Hematopoietic multipotent progenitor cell treated with erythropoietin and hydrocortisone succinate and interleukin-3 and kit ligand, for 4 days (in vitro differentiated cells): Measurements from ENCODE around the gene THPO.

Experiments used
- DNase-seq: peaks from one replicate; pipeline ENCODE4 v3.0.0-alpha.2; 2015

The THPO gene

DNA sequence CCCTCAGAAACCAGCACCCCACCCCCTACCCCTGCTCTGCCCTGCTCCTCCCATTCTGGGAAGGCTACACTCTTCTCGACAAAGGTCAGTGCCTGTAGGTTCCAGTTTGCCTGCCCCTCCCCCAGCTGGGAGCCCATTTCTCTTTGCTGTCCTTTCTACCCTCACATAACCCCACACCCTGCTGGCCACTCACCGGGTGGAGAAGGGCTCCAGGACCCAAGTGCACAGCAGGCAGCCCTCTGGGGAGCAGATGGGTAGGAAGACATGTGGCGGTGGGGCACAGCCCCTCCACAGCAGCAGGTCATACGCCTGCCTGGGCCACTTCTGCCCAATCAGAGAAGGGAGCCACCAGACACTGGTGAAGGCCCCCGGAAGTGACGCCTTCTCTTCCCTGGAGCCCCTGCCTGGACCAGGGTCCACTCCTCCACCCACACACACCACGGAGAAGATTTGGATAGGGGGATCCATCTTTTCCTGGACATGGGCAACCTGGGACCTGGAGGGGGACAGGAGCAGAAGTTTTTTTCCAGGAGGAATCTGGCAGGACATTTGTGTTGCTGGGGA is at the start of gene THPO:
Gene THPO, minus strand, starts transcription at position 326 of the 564 bp plus-strand sequence. CDS start 1,948 bp downstream, outside the sequence.
- DNase-seq, result no peak

DNA sequence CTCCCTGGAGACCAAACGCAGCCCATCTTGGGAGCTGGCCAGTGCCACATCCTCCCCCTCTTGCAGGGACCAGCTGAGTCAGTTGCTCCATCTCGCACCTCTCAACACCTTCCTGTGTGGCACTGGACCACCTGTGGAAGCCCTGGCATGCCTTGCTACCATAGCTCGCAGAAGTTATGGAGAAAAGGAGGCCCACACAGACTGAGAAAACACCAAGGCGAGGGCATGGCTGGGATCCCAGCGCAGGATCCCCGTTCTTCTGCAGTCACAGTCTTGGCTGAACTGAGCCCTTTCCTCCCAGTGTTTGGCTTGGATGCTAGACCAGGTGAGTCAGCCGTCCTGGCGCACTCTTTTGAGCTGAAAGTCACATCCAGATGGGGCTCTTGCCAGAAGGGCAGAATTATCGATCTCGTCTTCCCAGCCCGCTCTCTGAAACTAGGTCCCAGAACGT is 48.7 kb upstream of the THPO start:
- DNase-seq, result no peak

DNA sequence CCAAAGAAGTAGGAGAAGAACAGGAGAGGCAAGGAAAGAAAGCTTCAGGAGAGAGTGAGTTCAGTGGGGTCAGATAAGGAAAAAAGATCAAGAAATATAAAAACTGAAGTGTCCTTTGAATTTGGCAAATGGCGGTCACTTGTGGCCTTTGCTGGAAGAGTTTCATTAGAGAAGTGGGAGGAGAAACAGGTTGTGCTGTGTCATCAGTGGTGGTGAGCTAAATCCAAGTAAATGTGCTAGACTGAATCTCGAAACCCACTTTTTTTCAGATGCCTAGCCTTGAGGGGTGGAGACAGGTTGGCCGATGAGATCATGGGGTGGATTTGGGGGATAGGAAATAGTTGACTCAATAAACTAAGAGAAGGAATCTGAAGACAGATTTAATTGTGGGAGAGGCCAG is 45.6 kb upstream of the THPO start:
- DNase-seq, result no peak

DNA sequence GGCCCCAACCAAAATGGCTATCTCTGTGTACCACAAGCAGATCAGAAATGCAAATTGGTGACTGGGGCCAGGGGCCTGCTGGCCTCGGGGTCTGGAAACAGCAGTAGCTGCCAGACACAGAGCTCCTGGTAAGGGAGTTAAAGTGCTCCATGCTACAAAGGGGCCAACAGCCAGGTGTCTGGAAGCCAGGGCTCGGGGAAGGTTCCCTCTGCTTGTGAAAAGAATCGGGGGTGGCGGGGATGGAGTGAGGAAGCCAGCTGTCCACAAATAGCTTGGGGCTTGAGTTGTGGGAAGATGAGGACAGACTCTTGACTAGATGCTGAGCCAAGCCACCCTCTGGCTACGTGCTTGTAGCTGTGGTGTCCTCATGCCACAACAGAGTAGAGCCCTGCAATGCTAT is 41.2 kb upstream of the THPO start:
- DNase-seq, result no peak

DNA sequence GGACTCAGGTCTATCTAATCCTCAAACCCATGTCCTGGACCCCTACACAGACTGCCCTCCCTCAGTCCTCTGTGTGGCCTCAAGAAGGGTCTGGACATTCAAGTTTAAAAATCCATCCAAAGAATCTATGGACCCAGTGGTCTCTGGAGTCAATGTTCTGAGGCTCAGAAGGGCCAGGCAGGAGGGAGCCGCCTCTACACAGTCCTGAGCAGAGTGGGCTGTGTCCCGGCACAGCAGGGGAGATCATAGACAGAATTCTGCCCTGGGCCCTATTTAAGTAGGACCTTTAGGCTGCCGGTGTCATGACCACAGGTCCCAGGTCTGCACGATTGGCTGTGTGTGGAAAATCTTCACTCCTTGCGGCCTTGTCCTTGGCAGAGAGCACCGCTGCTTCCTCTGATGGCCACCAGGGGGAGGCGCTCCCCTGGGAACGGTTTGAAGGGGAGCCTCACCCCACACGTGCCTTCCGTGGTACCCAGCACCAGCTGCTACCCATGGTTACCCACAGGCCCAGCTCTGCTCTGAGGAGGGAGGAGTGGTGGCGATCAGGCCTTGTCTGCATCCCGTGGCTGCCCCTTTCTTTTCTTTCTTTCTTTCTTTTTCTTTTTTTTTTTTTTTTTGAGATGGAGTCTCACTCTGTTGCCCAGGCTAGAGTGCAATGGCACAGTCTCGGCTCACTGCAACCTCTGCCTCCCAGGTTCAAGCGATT is 39.8 kb upstream of the THPO start:
- peak; percentile 90 for DNase-seq

DNA sequence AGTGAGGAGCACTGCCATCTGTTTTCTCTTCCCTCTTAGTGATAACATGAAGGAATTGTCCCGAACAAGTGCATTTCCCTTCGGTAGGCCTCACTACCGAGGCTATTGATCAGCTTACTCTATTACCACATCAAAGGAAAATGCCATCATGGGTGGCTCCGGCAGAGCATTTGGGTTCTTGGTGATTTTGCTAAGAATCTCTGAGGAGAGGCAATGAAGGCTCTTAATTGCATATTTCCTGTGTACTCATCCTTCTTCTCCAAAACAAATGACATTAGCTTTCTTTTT is 37.1 kb upstream of the THPO start:
- no peak for DNase-seq

DNA sequence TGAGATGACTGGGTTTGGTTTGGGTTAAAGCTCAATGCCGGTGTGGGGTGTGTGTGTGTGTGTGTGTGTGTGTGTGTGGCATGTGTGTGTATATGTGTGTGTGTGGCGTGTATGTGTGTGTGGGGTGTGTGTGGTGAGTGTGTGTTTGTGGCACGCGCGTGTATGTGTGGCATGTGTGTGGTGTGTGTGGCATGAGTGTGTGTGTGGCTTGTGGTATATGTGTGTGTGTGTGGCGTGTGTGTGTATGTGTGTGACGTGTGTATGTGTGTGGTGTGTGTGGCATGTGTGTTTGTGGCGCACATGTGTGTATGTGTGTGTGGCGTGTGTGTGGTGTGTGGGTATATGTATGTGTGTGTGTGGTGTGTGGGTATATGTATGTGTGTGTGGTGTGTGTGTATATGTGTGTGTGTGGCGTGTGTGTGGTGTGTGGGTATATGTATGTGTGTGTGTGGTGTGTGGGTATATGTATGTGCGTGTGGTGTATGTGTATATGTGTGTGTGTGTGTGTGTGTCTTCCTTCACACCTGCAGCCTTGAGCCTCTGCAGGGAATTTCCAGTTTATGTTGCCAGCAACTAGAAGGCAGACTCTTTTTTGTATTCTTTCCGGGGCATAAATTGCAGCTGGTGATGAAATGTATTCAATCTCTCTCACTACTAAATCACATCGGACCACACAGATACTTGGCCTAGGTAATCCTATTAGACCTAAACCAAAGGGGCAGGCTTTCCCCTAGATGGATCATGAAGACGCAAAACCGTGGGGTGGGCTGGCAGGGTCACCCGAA is 36.6 kb upstream of the THPO start:
- no peak for DNase-seq

DNA sequence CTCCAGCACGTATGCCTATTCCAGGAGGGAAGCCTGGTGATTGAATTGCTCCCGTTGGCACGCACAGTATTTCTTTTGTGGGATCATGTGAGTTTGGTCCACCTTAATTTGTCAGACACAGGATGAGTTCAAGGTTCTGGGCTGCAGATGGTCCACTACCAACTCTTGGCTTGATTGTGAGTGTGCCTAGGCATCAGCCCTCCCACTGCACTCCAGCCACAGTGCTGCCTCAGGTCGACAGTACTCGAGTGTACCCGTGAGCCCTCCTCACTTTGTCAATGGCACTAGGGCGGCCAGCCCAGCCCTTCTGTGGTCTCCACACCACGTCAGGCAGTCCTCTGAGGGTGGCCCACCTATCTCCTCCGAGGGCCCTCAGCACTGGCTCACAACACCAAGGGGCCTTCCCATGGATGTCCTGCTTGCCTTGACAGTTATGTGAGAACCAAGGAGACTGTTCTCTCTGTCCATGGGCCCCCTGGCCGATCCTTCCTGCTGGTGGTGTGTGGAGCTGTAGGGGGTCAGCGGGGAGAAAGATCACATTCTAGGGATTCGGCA is 32.0 kb upstream of the THPO start:
- no peak for DNase-seq

DNA sequence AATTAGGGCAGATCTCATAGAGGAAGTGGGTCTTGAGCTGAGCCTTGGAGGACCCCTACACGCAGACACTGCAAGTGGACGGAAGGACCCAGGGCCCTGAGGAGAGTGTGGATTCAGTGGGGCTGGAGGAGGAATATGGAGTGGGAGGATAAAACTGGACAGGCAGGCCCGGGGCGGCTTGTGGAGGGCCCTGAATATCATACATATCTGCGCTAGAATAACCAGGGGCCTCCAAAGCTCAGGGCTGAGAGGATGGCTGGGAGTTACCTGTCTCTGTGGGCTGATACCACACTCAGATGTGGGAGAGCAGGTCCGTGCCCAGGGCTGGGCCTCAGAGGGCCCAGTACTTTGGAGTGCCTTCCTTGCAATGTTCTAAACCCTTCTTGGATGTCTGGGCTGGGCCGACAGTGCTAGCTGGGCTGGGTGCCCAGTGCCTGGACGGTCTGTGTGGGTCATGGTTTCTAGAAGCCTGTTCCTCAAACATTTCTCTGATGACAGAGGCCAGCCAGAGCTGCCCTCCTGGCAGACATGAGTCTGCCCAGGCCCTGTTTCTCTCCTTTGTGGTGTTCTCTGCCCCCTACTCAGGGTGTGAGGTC is 31.4 kb upstream of the THPO start:
- DNase-seq, result no peak

DNA sequence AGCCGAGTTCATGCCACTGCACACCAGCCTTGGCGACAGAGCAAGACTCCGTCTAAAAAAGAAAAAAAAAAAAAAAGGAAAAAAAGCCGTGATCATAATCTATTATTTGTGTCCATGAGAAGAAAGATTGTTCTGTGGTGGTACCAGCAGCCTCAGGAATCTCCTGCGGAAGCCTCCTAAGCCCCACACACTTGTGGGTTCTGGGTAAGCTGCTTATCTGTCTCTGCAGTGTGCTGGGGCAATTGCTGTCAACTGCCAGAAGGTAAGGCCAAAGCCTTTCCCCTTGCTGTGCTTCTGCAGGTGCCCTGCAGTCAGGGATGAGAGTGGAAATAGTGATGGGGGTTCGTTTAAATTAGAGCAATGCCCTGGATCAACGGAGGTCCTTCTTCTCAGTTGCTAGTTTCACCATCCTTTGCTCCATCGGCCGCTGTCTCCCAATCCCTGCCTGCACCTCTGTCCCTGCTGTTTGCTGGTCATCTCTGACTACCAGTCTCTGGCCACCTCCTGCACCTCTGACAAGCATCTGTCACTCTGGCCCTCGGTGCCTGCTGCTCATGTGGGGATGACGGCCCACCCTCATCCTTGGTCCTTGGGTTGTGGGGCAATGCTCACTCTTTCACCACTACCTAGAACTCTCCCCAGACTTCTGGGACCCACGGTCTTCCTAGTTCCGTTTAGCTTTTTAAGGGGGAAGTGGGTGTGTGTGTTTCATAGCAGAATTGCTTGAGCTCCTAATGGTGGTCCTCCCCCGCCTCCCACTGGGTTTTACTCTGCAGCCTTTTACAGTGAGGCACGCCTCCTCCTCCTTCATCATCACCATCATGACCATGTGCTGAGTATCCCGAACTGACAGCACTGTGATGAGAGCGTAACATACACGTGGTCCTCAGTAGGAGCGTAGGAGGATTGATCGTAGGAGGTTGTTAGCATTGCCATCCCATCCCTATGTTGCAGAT is 27.3 kb upstream of the THPO start:
- peak; percentile 81 for DNase-seq

DNA sequence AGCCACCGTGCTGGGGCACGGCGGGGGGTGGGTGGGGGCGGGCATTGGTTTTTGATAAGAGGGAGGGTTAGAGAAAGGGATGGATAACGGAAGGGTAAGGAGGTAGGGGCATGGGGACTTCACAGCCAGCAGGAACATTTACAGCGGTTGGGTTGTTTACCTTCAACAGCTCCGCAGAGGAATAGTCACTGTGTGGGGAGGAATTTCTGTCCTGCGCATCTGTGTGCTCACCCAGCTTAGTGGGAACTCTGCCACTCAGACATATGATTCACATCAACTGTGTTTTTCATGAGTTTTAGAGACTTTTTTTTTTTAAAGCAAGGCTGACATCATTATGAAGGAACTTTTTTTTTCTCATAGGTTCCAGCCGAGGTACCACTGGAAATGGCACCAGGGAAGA is 21.4 kb upstream of the THPO start:
- DNase-seq, result no peak

DNA sequence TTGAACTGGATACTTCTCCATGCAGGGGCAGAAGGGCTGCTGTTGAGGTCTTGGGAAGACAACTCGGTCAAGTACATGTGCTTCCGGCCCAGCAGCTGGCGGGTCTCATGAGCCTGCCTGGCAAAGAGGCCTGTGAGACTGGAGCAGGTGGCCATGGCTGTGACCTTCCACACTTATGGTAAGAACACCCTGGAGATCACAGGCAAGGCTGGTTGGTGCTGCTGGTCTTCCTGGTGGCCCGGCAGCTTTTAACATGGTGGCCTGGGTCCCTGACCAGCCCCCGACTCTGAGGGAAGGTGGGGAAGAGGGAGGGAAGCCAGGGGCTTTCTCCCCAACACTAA is 17.3 kb upstream of the THPO start:
- DNase-seq, result no peak

DNA sequence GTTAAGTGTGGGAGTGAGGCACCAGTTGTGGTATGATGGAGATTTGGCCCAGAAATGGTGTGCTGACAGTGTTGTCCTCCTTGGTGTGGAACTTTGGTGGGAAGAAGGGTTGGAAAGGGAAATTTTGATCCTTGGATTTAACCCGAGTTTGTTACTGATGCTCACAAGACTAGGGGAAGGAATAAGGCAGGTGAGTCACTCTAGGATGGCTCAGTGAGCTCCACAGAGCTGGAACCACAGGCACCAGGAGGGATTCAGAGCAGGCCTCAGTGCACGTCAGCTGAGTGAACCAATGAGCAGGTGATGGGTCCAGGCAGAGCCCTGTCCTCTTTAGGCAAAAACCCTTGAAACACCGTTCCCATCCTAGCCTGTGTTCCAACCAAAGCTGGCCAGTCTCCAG is 13.3 kb upstream of the THPO start:
- DNase-seq, result no peak

DNA sequence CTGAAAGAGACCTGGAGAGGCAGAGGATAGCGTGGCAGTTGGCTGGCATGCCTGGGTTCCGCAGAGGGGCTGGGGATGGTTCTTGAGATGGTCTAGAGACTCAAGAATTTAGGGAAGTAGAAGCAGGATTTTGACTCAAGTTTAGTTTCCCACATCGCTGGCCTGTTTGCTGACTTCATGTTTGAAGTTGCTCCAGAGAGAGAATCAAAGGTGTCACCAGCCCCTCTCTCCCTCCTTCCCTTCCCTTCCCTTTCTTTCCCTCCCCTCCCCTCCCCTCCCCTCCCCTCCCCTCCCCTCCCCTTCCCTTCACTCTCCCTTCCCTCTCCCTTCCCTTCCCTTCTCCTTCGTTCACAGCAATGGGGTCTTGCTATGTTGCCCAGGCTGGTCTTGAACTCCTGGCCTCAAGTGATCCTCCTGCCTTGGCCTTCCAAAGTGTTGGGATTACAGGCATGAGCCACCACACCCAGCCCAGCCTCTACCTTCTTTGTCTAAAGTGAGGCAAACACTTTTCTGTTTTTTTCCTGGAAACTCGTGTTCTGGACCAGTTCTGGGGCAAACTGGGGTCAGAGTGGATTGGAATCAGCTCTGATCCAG is 12.0 kb upstream of the THPO start:
- DNase-seq, result no peak

DNA sequence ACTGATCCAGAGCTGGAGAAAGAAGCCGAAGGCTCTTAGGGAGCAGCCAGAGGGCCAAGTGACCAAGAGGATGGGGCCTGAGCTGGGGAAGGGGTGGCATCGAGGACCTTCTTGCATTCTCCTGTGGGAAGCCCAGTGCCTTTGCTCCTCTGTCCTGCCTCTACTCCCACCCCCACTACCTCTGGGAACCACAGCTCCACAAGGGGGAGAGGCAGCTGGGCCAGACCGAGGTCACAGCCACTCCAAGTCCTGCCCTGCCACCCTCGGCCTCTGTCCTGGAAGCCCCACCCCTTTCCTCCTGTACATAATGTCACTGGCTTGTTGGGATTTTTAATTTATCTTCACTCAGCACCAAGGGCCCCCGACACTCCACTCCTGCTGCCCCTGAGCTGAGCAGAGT is 11.4 kb upstream of the THPO start:
- no peak for DNase-seq

DNA sequence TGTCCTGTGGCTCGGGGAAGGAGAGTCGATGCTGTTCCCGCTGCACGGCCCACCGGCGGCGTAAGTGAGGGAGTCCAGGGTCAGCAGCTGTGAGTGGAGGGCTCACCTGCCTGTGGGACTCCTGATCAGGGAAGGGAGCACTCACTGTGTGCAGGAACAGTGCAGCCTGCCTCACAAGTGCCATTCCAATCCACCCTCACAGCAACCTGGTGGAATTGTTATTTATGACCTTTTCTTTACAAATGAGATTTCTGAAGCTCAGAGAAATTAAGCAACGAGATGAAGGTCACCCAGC is 10.9 kb upstream of the THPO start:
- no peak for DNase-seq

DNA sequence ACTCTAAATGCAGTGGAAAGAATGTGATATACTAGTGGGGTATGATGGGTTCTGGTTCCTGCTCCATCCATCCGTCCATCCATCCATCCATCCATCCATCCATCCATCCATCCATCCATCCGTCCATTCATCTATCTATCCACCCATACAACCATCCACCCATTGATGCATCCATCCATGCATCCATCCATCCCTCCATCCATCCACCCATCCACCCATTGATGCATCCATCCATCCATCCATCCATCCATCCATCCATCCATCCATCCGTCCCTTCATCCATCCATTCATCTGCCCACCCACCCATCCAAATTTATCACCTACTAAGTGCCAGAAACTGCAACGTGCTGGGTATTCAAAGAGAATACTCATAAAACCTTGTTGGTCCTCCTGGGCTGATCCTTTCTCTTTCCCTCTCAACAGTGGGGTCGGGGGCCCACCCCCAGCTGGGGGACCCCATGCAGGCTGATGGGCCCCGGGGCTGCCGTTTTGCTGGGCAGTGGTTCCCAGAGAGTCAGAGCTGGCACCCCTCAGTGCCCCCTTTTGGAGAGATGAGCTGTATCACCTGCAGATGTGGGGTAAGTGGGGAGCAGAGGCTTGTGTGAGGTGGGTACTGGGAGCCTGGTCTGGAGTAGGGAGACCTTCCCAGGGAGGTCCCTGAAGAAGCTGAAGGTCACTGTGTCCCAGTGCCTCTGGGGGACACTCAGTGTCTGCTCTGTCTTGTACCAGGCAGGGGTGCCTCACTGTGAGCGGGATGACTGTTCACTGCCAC is 10.3 kb upstream of the THPO start:
- DNase-seq, result no peak

DNA sequence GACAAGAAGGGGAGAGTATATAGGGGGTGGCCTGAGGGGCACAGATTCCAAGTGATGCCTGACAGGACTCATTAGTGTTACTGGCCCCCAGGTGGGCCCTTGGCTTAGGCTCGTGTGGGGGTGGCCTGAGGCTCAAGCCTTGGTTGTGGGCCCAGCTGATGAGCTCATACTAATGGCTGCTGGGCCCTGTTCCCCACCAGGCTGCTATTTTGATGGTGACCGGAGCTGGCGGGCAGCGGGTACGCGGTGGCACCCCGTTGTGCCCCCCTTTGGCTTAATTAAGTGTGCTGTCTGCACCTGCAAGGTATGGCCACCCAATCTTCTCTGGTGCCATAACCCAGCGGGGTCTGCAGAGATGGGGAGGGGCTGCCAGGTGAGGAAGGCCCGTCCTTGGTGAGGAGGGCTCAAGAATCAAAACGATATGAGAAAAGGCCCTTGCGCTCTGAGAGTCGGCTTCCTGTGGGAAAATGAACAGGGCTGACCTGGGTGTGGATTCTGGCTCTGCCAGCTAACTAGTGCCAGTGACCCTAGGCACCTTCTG is 9.2 kb upstream of the THPO start:
- no peak for DNase-seq

DNA sequence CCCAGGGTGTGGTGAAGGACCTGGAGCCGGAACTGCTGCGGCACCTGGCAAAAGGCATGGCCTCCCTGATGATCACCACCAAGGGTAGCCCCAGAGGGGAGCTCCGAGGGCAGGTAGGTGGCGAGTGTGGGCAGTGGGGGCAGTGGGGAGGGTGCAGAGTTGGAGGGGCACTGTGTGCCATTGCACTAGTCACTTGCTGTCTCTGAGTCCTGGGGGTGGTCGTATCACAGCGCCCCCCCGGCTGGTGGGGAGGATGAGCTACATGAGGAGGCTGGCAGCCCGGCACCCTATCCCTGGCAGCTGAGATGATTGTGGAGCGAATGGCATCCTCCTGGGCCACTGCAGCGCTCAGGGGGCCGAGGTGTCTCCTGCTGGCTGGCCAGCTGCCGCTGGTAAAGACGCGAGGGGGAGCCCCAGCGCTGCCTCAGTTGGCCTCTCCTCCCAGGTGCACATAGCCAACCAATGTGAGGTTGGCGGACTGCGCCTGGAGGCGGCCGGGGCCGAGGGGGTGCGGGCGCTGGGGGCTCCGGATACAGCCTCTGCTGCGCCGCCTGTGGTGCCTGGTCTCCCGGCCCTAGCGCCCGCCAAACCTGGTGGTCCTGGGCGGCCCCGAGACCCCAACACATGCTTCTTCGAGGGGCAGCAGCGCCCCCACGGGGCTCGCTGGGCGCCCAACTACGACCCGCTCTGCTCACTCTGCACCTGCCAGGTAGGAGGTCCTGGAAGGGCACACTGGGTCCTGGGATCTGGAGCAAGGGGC is 8.2 kb upstream of the THPO start:
- no peak for DNase-seq

DNA sequence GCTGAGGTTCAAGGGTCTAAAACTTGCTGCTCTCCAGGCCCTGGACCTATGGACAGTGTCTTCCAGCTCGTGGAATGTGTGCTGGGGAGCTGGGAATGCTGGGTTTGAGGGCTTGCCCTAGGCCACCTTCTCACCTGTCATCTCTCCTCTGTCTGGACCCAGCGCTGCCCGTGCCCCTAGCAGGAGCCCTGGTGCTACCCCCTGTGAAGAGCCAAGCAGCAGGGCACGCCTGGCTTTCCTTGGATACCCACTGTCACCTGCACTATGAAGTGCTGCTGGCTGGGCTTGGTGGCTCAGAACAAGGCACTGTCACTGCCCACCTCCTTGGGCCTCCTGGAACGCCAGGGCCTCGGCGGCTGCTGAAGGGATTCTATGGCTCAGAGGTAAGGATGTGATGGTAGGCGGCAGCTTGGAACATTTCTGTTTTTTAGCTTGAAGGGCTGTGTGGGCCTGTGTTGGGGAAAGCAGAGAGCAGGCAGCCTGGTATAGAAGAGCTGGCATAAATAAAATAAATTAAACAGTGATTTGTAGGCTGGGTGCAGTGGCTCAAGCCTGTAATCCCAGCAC is 6.9 kb upstream of the THPO start:
- DNase-seq, result no peak
